Peyer's patch (tissue), 4 donors: ENCODE results near the gene KCNB1. TPM values are rescaled to one million over a fixed set of nuclear protein-coding genes. Genes with fewer than 3 reads are reported as not detected.

Source experiments
- DNase-seq, 3 donors: peaks; one replicate each; pipeline ENCODE4 v3.0.0-alpha.2; 2017 to 2019
- H3K27ac ChIP-seq, 4 donors: fragments of 200-600 bp; sonication (generic); one replicate each; pipeline ENCODE4 v1.5.1; 2016 to 2019
- H3K27me3 ChIP-seq, 2 donors: fragments of 200-600 bp; sonication (generic); one replicate each; pipeline ENCODE4 v1.5.1; 2019
- H3K36me3 ChIP-seq, 3 donors: fragments of 200-600 bp; sonication (generic); one replicate each; pipeline ENCODE4 v1.5.1; 2016 to 2019
- H3K4me1 ChIP-seq, 4 donors: fragments of 200-600 bp; sonication (generic); one replicate each; pipeline ENCODE4 v1.5.1; 2016 to 2019
- H3K4me3 ChIP-seq, 4 donors: fragments of 200-600 bp; sonication (generic); 1 replicate in 3 of 4; 2 replicates in 1 of 4; pipeline ENCODE4 v1.5.1; 2016 to 2019; ENCODE audit warnings: mild to moderate bottlenecking in 1 of 4
- H3K9me3 ChIP-seq, 4 donors: fragments of 200-600 bp; sonication (generic); one replicate each; pipeline ENCODE4 v1.5.1; 2016 to 2019; ENCODE audit warnings: mild to moderate bottlenecking in 1 of 4
- CTCF ChIP-seq, 6 experiments: fragments of 450-650 bp in 4 of 6; fragments of 200-600 bp in 2 of 6; sonication (generic) in 1 of 6; IDR thresholded peaks; one replicate each; pipeline ENCODE4 v1.5.1; 2017 to 2019; ENCODE audit warnings: antibody characterized with exemption in 6 of 6, mild to moderate bottlenecking in 3 of 6, moderate library complexity in 1 of 6
- POLR2A ChIP-seq, 2 donors: fragments of 450-650 bp; IDR thresholded peaks; one replicate each; pipeline ENCODE4 v1.5.1; 2017; ENCODE audit warnings: antibody characterized with exemption in 2 of 2, mild to moderate bottlenecking in 2 of 2, moderate library complexity in 2 of 2
- total RNA-seq, 4 donors: library from RNA; depleted of rRNA; stranded (reverse); fragments of >200 nt; gene quantifications; one replicate each; pipeline ENCODE4 v1.1.0, GENCODE V29; 2016

Gene KCNB1
- total RNA-seq, 4 donors from 2014 or later = 0.35 to 0.85 (median 0.61) TPM

- TF ChIP-seq CTCF (IDR thresholded peaks at IDR 0.05) = no peak
- Histone ChIP-seq H3K27ac (no peak overlapping the region), H3K9me3 (no peaks in the 10 kb centered on the region), H3K36me3 (no peaks in the 10 kb centered on the region), H3K4me3 (no peak overlapping the region), H3K27me3 (no peaks in the 10 kb centered on the region), H3K4me1 (no peaks in the 10 kb centered on the region)
- DNase-seq = no peak
Measured at GRCh38 chr20:49405696-49406095, 76.8 kb downstream of the KCNB1 start.

GRCh38 chr20:49405062-49405683, 77.3 kb downstream of the KCNB1 start:
- H3K36me3 ChIP-seq = no peaks in the 10 kb centered on the region
- no peak for TF ChIP-seq POLR2A (IDR thresholded peaks at IDR 0.05)
- TF ChIP-seq CTCF (IDR thresholded peaks at IDR 0.05) = no peak
- no peaks in the 10 kb centered on the region for H3K4me1 ChIP-seq
- H3K4me3 ChIP-seq = no peak overlapping the region
- H3K27ac ChIP-seq = no peak overlapping the region
- no peaks in the 10 kb centered on the region for H3K9me3 ChIP-seq
- DNase-seq = no peak
- H3K27me3 ChIP-seq = no peaks in the 10 kb centered on the region

- Histone ChIP-seq H3K4me1 (no peaks in the 10 kb centered on the region), H3K27ac (no peak overlapping the region), H3K9me3 (no peaks in the 10 kb centered on the region)
Measured at GRCh38 chr20:49404461-49404860, 78.0 kb downstream of the KCNB1 start.

GRCh38 chr20:49403911-49404310, 78.6 kb downstream of the KCNB1 start:
- H3K27ac ChIP-seq = no peak overlapping the region

More at GRCh38 chr20:49404461-49404860, 78.0 kb downstream of the KCNB1 start:
- Histone ChIP-seq H3K36me3 (no peaks in the 10 kb centered on the region), H3K4me3 (no peak overlapping the region), H3K27me3 (no peaks in the 10 kb centered on the region)
- no peak for TF ChIP-seq CTCF (IDR thresholded peaks at IDR 0.05)
- TF ChIP-seq POLR2A (IDR thresholded peaks at IDR 0.05) = no peak
- DNase-seq = no peak

GRCh38 chr20:49403012-49403411, 79.5 kb downstream of the KCNB1 start:
- no peak for DNase-seq
- Histone ChIP-seq H3K36me3 (no peaks in the 10 kb centered on the region), H3K27ac (no peak overlapping the region), H3K9me3 (no peaks in the 10 kb centered on the region), H3K27me3 (no peaks in the 10 kb centered on the region), H3K4me1 (no peaks in the 10 kb centered on the region), H3K4me3 (no peak overlapping the region)
- TF ChIP-seq POLR2A (IDR thresholded peaks at IDR 0.05) (no peak), CTCF (IDR thresholded peaks at IDR 0.05) (no peak)

More at GRCh38 chr20:49403911-49404310, 78.6 kb downstream of the KCNB1 start:
- DNase-seq = no peak
- Histone ChIP-seq H3K4me1 (no peaks in the 10 kb centered on the region), H3K9me3 (no peaks in the 10 kb centered on the region), H3K27me3 (no peaks in the 10 kb centered on the region), H3K36me3 (no peaks in the 10 kb centered on the region), H3K4me3 (no peak overlapping the region)
- TF ChIP-seq CTCF (IDR thresholded peaks at IDR 0.05) (no peak), POLR2A (IDR thresholded peaks at IDR 0.05) (no peak)

- Histone ChIP-seq H3K27ac (peak overlapping the region; percentile 33 to 71 (median 44)), H3K9me3 (no peaks in the 10 kb centered on the region), H3K27me3 (no peaks in the 10 kb centered on the region), H3K36me3 (no peaks in the 10 kb centered on the region), H3K4me3 (no peak overlapping the region), H3K4me1 (no peaks in the 10 kb centered on the region)
- no peak for TF ChIP-seq CTCF (IDR thresholded peaks at IDR 0.05)
- TF ChIP-seq POLR2A (IDR thresholded peaks at IDR 0.05) = no peak
- DNase-seq = no peak
Measured at GRCh38 chr20:49400904-49401303, 81.6 kb downstream of the KCNB1 start.
